NCI-H82 treated with DMSO at 0.1 percent for 48 hours (cell line): ENCODE data around the gene FGF2.
"Not testable (repeated sequence)": the region's sequence is repeated elsewhere in the genome, so short reads cannot be mapped to it uniquely, and the experiment has no call there.

Source experiments
- DNase-seq: peaks from one replicate; lab custom pipeline; 2025; ENCODE audit not compliant: unreplicated experiment; lab: John Stamatoyannopoulos, UW

FGF2 gene

GRCh38 chr4:122921971-122922876 lies 95.6 kb downstream of the FGF2 start, which contains the start of gene NUDT6:
Gene NUDT6 (minus strand): TSS chr4:122922597. CDS start chr4:122922572, 25 bp downstream.
- peak; percentile 43 for DNase-seq

- peak; percentile 58 for DNase-seq
These were observed 96.4 kb downstream of the FGF2 start for GRCh38 chr4:122922877-122923511.

- DNase-seq: no peak
These were observed 102.3 kb downstream of the FGF2 start for GRCh38 chr4:122928930-122929329.

GRCh38 chr4:122930862-122931261 lies 104.2 kb downstream of the FGF2 start:
- DNase-seq: peak; percentile 12

- DNase-seq: no peak
These were observed 106.1 kb downstream of the FGF2 start for GRCh38 chr4:122932763-122933162.

GRCh38 chr4:122945136-122945535 lies 118.5 kb downstream of the FGF2 start:
- DNase-seq: not testable (repeated sequence)

GRCh38 chr4:122946142-122946541 lies 119.5 kb downstream of the FGF2 start:
- DNase-seq: peak; percentile 4
